GM12878 (cell line): ENCODE measurements around the gene ZFAND2A. TPM values are rescaled to one million over a fixed set of nuclear protein-coding genes. Genes with fewer than 3 reads are reported as not detected.
"Not testable (repeated sequence)": the region's sequence is repeated elsewhere in the genome, so short reads cannot be mapped to it uniquely, and the experiment has no call there.

Source experiments
- ATAC-seq: fragments of 200-7000 bp; cut with Tn5 transposase; 3 replicates; pipeline ENCODE4 v1.9.1; 2020; ENCODE audit warnings: mild to moderate bottlenecking, moderate library complexity
- BruUV-seq: library from RNA; stranded (reverse); fragments of 400-500 nt; replicated peaks from 2 replicates; lab custom pipeline; 2021; lab: Mats Ljungman, UMichigan
- CTCF ChIA-PET: fragments of 300-600 bp; sonication (Branson Sonifier 250); formaldehyde crosslinking; extraction: SDS; loops from one replicate; lab custom pipeline; 2021; ENCODE audit warnings: inconsistent platforms; lab: Yijun Ruan, JAX
- POLR2A ChIA-PET: fragments of 350-600 bp; formaldehyde crosslinking; extraction: SDS; loops from one replicate; lab custom pipeline; 2021; ENCODE audit warnings: inconsistent platforms; lab: Charles Lee
- RAD21 ChIA-PET: fragments of 300-600 bp; sonication (Branson Sonifier 250); formaldehyde crosslinking; loops from one replicate; lab custom pipeline; 2023; ENCODE audit warnings: antibody characterized with exemption; ENCODE audit not compliant: unreplicated experiment; lab: Charles Lee
- SMC1A ChIA-PET: fragments of 300-600 bp; sonication (Branson Sonifier 250); formaldehyde crosslinking; loops from one replicate; lab custom pipeline; 2023; ENCODE audit not compliant: unreplicated experiment, uncharacterized antibody; lab: Charles Lee
- DNase-seq: peaks from one replicate; pipeline ENCODE4 v3.0.0-alpha.2; 2011; ENCODE audit warnings: low read depth, low spot score
- FAIRE-seq: peaks from 3 replicates; lab custom pipeline; 2011; peaks lifted over from hg19 to GRCh38; lab: Jason Lieb, UNC
- H2AFZ ChIP-seq: 2 replicates; pipeline ENCODE4 v1.6.0; 2011; ENCODE audit warnings: low read depth, low read length, control low read depth; ENCODE audit not compliant: control insufficient read depth
- H3K27ac ChIP-seq: 2 replicates; pipeline ENCODE4 v1.5.1; 2011; ENCODE audit warnings: control low read depth; ENCODE audit not compliant: control insufficient read depth, insufficient read depth
- H3K27me3 ChIP-seq, 2 experiments: replicated peaks in 1 of 2; 2 replicates each; pipeline versions ENCODE4 v1.6.0 to v1.6.1; 2011; ENCODE audit warnings: low read length in 1 of 2; ENCODE audit not compliant: control insufficient read depth in 2 of 2, insufficient read depth in 2 of 2
- H3K36me3 ChIP-seq, 2 experiments: 2 replicates each; pipeline ENCODE4 v1.5.1; 2011; ENCODE audit warnings: low read length in 1 of 2; ENCODE audit not compliant: control insufficient read depth in 2 of 2, insufficient read depth in 2 of 2
- H3K4me1 ChIP-seq: 2 replicates; pipeline ENCODE4 v1.6.1; 2011; ENCODE audit warnings: mild to moderate bottlenecking, low read length, moderate library complexity, mixed read lengths; ENCODE audit not compliant: control insufficient read depth, insufficient read depth
- H3K4me2 ChIP-seq: 2 replicates; pipeline ENCODE4 v1.6.0; 2011; ENCODE audit warnings: control low read depth; ENCODE audit not compliant: control insufficient read depth, insufficient read depth
- H3K4me3 ChIP-seq: fragments of 200-600 bp; sonication (generic); 2 replicates; pipeline ENCODE4 v1.5.1; 2016
- H3K79me2 ChIP-seq: 2 replicates; pipeline ENCODE4 v1.6.0; 2011; ENCODE audit warnings: low read length; ENCODE audit not compliant: control insufficient read depth, insufficient read depth
- H3K9ac ChIP-seq: 2 replicates; pipeline ENCODE4 v1.8.0; 2011; ENCODE audit warnings: low read length, control low read depth, mixed read lengths; ENCODE audit not compliant: control insufficient read depth, insufficient read depth
- H3K9me3 ChIP-seq: replicated peaks from 3 replicates; pipeline ENCODE4 v1.5.1; 2011; ENCODE audit warnings: mild to moderate bottlenecking, low read length; ENCODE audit not compliant: control insufficient read depth, insufficient read depth
- H4K20me1 ChIP-seq: 2 replicates; pipeline ENCODE4 v1.6.0; 2011; ENCODE audit not compliant: control insufficient read depth, insufficient read depth
- BCLAF1 ChIP-seq: fragments of 450-650 bp; IDR thresholded peaks from 2 replicates; pipeline ENCODE4 v1.6.1; 2017; ENCODE audit warnings: antibody characterized with exemption, mild to moderate bottlenecking, moderate library complexity
- CHD1 ChIP-seq: IDR thresholded peaks from 2 replicates; pipeline ENCODE4 v1.6.1; 2012; ENCODE audit warnings: low read depth, low read length, improper control_type of control experiment
- GATAD2B ChIP-seq: fragments of 450-650 bp; conservative IDR thresholded peaks from 2 replicates; pipeline ENCODE4 v1.6.1; 2017; ENCODE audit warnings: low read depth, mild to moderate bottlenecking, moderate library complexity
- IKZF2 ChIP-seq, 2 experiments: fragments of 450-650 bp; IDR thresholded peaks; 2 replicates each; pipeline ENCODE4 v1.6.1; 2017; ENCODE audit warnings: mild to moderate bottlenecking in 2 of 2, moderate library complexity in 2 of 2
- KLF5 ChIP-seq: fragments of 450-650 bp; IDR thresholded peaks from 2 replicates; pipeline ENCODE4 v1.6.1; 2014; ENCODE audit warnings: mild to moderate bottlenecking; ENCODE audit not compliant: partially characterized antibody
- MEF2B ChIP-seq: fragments of 450-650 bp; IDR thresholded peaks from 2 replicates; pipeline ENCODE4 v1.6.1; 2018; ENCODE audit warnings: mild to moderate bottlenecking, moderate library complexity; ENCODE audit not compliant: partially characterized antibody, poor library complexity, severe bottlenecking
- PML ChIP-seq: IDR thresholded peaks from 2 replicates; pipeline ENCODE4 v1.6.1; 2012; ENCODE audit warnings: low read length, inconsistent platforms
- REST ChIP-seq: IDR thresholded peaks from 2 replicates; pipeline ENCODE4 v1.6.1; 2012; ENCODE audit warnings: mild to moderate bottlenecking, low read depth, low read length
- SIN3A ChIP-seq: IDR thresholded peaks from 2 replicates; pipeline ENCODE4 v1.6.1; 2012; ENCODE audit warnings: low read depth, low read length, improper control_type of control experiment
- SUZ12 ChIP-seq: fragments of 200-600 bp; sonication (generic); IDR thresholded peaks from one replicate; pipeline ENCODE4 v1.6.1; 2018; ENCODE audit warnings: antibody characterized with exemption, mild to moderate bottlenecking; ENCODE audit not compliant: unreplicated experiment
- USF2 ChIP-seq: IDR thresholded peaks from 2 replicates; pipeline ENCODE4 v1.6.1; 2011; ENCODE audit warnings: low read depth, low read length, improper control_type of control experiment, borderline replicate concordance
- ZNF274 ChIP-seq: IDR thresholded peaks from one replicate; pipeline ENCODE4 v1.8.0; 2011; ENCODE audit not compliant: insufficient read length, insufficient read depth
- WGBS: methylation state at CpG from one replicate; pipeline ENCODE4 v1.1.6; 2016; ENCODE audit warnings: low lambda C conversion rate; ENCODE audit not compliant: insufficient replicate concordance, insufficient coverage; ENCODE audit errors: missing lambda C conversion rate; 5-methylcytosine and 5-hydroxymethylcytosine counted together
- in situ Hi-C: fragments of 300-500 bp; cut with MboI; formaldehyde crosslinking; loops from 9 replicates; pipeline ENCODE4 v1.14.3; 2018; ENCODE audit warnings: mixed read lengths
- intact Hi-C: fragments of 100-400 bp; cut with micrococcal nuclease; formaldehyde crosslinking; loops from one replicate; pipeline ENCODE4 v1.14.2; 2022; ENCODE audit not compliant: unreplicated experiment
- polyA plus RNA-seq, 11 experiments: library from polyadenylated mRNA; depleted of rRNA in 4 of 11; unstranded in 6 of 11; stranded (reverse) in 5 of 11; fragments of >200 nt; fragmentation: Nextera tagmentation in 4 of 11; fragmentation: Illumina TruSeq in 1 of 11; extraction: Ambion mirVana in 4 of 11; extraction: Trizol in 1 of 11; gene quantifications; 1 replicate in 1 of 11; 2 replicates in 10 of 11; pipeline versions ENCODE4 v1.2.1 to v1.2.3, GENCODE V29; 2011 to 2016; ENCODE audit warnings: inconsistent platforms in 2 of 11, missing spikeins in 2 of 11, low read depth in 1 of 11
- total RNA-seq, 4 experiments: library from RNA; depleted of rRNA in 3 of 4; stranded (reverse); fragments of >200 nt in 3 of 4; fragmentation: Illumina TruSeq in 1 of 4; extraction: Trizol in 1 of 4; gene quantifications; 2 replicates each; pipeline versions ENCODE4 v1.2.1 to v1.2.3, GENCODE V29; 2013 to 2021

Gene ZFAND2A
- total and polyA plus RNA-seq, 10 of the 15 experiments (the other 5 are each of a cell fraction or from before 2014, with no cell fraction given) = 14.8 to 39.9 (median 20.8) TPM

GRCh38 chr7:1160670-1161021 is 650 bp upstream of the ZFAND2A start (continued):
- TF ChIP-seq REST (no peak), CHD1 (peak; percentile 5; the same call in 1 of the 2 replicates), ZNF274 (no peak), IKZF2 (IDR thresholded peaks at IDR 0.05) (no peak), SIN3A (no peak), KLF5 (no peak), MEF2B (peak; percentile 1), SUZ12 (no peak), PML (0 out of 2 replicates have a peak, but pooled peaks have one; percentile 4), USF2 (no peak), BCLAF1 (no peak), GATAD2B (no peak)

GRCh38 chr7:1159231-1159630 is 765 bp downstream of the ZFAND2A start:
- RAD21 ChIA-PET = interaction anchor here (1.6 kb wide), 1 partner anchor 73 kb away, joined by 4 read pairs; no protein-coding TSS in a partner anchor
- H3K4me2 ChIP-seq = peak overlapping the region; percentile 19; the same call in 1 of the 2 replicates
- POLR2A ChIA-PET = interaction anchor here (1.2 to 3.2 kb wide), 7 partner anchors 7 to 74 kb away, joined by 3 to 11 read pairs (median 6); a partner anchor contains a TSS
- ATAC-seq, FAIRE-seq, H3K27me3 ChIP-seq, H4K20me1 ChIP-seq, in situ Hi-C loops, SMC1A ChIA-PET, BruUV-seq, DNase-seq, intact Hi-C loops, H3K9me3 ChIP-seq, H3K4me1 ChIP-seq, H2AFZ ChIP-seq: not testable (repeated sequence)
- peaks cover 4 to 15% of the 10 kb centered on the region in 2 experiments for H3K36me3 ChIP-seq
- H3K9ac ChIP-seq = peak overlapping the region; percentile 83
- CTCF ChIA-PET = interaction anchor here (1.3 to 6.5 kb wide), 3 partner anchors 9 to 73 kb away, joined by 3 to 32 read pairs (median 5); no protein-coding TSS in a partner anchor
- H3K79me2 ChIP-seq = peaks cover 45% of the 10 kb centered on the region
- 11% methylated on average over 24 of the region's 26 CpGs for WGBS
- peak overlapping the region; percentile 99 for H3K4me3 ChIP-seq
- peak overlapping the region; percentile 58 for H3K27ac ChIP-seq
